ENCODE results near the gene RBL1.
A peak's percentile ranks its signal among the peaks of the same experiment; 100 is the strongest.
"Not testable (repeated sequence)": the region's sequence is repeated elsewhere in the genome, so short reads cannot be mapped to it uniquely, and the experiment has no call there.

The RBL1 gene

DNA sequence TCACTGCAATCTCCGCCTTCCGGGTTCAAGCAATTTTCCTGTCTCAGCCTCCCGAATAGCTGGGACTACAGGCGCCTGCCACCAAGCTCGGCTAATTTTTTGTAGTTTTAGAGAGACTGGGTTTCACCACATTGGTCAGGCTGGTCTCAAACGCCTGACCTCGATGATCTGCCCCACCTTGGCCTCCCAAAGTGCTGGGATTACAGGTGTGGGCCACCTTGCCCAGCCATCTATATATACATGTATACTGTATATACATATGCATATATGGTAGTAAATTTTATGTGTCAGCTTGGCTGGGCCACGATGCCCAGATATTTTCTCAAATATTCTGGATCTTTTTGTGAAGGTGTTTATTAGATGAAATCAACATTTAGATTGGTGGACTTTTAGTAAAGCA, 18.8 kb downstream of the RBL1 start:
- DNase-seq (ENCODE audit: low read depth in 2 of 2) = no peak

DNA sequence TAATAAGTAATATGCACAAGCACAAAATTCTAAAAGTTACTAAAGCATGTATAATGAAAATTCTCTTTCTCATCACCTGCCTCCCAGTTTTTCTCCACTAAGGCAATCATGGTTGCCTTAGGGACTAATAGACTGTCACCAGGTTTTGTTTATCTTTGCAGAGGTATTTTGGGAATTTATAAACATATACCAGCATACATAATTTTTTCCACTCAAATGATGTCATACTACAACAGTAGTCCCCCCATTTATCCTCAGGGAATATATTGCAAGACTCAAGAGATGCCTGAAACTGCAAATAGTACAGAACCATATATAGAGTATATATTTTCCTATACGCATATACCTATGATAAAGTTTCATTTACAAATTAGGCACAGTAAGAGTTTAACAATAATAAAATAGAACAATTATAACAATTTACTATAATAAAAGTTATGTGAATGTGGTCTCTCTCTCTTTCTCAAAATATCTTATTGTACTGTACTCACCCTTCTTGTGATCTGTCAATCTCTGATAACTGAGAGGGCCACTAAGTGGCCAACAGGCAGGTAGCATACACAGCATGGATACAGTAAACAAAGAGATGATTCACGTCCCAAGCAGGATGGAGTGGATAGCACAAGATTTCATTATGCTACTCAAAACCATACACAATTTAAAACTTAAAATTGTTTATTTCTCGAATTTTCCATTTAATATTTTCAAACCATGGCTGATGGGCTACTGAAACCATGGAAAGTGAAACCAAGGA, 19.7 kb downstream of the RBL1 start:
- DNase-seq (ENCODE audit: low read depth in 2 of 2) = no peak

GRCh38 chr20:37072293-37073196, 23.3 kb downstream of the RBL1 start:
- DNase-seq (ENCODE audit: low read depth in 2 of 2) = no peak

DNA sequence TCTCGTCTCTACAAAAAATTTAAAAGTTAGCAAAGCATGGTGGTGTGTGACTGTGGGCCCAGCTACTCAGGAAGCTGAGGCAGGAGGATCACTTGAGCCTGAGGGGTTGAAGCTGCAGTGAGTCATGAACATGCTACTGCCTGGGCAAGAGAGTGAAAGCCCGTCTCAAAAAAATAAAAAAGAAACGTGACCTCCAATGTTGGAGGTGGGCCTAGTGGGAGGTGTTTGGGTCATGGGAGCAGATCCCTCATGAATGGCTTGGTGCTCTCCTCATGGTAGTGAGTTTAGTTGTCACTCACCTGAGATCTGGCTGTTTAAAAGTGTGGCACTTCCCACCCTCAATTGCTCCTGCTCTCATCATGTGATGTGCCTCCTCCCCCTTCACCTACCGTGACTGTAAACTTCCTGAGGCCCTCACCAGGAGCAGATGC, 24.3 kb downstream of the RBL1 start:
- peak in 1 of 2 donors; percentile 4 for DNase-seq (ENCODE audit: low read depth in 2 of 2)

- not testable (repeated sequence) for DNase-seq (ENCODE audit: low read depth in 2 of 2)
Observed at GRCh38 chr20:37069563-37069962, 26.2 kb downstream of the RBL1 start.

DNA sequence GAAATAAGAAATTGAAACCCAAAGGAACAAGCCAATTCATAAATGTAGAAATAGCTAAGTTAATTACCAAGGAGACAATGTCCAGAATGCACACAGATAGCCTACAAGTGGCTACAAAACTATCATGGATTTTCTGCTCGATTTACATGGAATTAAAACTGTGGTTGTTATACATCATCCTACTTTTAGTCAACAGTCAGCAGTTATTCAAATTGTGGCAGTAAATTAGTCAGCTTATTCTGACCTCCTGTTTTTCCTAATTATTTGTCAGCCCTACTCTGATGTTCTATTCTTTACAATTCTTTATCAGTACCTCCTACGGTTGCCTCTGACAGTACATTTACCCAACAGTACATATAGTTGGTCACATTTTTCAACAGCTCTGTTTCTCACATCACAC, 29.6 kb downstream of the RBL1 start:
- DNase-seq (ENCODE audit: low read depth in 2 of 2) = no peak

DNA sequence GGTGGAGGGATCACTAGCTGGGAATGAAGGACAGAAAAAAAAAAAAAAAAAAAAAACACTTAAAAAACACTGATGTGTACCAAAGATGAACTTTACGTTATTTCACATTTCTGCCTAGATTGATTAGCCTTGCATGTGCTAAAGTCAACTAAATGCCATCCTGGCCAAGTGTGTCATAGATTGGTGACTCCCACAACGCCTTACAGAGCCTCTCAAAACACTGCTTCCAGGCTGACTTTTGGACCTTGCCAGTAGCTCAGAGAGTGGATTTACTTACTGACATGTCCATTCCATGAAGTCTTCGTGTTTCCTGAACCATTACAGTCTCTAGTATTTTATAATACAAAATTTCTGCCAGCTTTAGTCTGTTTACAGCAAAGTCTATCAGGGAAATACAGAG, 40.5 kb downstream of the RBL1 start:
- no peak for DNase-seq (ENCODE audit: low read depth in 2 of 2)

- no peak for DNase-seq (ENCODE audit: low read depth in 2 of 2)
Observed at GRCh38 chr20:37053230-37053950, 42.4 kb downstream of the RBL1 start.

DNA sequence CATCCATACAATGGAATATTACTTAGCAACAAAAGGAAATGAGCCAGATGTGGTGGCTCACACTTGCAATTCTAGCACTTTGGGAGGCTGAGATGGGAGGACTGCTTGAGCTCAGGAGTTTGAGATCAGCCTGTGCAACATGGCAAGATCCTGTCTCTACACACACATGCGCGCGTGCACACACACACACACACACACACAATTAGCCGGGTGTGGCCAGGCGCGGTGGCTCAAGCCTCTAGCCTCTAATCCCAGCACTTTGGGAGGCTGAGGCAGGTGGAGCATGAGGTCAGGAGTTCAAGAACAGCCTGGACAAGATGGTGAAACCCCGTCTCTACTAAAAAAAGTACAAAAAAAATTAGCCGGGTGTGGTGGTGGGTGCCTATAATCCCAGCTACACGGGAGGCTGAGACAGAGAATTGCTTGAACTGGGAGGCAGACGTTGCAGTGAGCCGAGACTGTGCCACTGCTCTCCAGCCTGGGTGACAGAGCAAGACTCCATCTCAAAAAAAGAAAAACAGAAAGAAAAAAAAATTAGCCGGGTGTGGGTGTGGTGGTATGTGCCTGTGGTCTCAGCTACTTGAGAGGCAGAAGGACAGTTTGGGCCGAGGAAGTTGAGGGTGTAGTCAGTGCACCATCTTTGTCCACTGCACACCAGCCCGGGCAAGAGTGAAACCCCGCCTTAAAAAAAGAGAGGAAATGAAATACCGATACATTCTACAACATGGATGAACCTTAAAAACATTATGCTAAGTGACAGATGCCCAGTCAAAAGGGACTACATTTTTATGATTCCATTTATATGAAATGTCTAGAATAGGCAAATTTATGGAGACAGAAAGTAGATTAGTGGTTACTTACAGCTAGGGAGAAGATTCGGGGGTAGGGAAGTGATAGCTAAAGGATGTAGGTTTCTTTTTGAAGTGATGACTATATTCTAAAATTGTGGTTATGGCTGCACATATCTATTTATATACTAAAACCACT, 52.5 kb downstream of the RBL1 start:
- DNase-seq (ENCODE audit: low read depth in 2 of 2) = peak in 1 of 2 donors; percentile 3

DNA sequence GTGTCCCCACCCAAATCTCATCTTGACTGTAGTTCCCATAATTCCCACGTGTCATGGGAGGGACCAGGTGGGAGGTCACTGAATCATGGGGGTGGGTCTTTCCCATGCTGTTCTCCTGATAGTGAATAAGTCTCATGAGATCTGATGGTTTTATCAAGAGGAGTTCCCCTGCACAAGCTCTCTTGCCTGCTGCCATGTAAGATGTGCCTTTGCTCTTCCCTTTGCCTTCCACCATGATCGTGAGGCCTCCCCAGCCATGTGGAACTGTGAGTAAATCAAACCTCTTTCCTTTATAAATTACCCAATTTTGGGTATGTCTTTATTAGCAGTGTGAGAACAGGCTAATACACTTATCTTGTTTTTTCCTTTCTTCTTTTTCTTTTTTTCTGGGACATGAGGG, 56.4 kb downstream of the RBL1 start:
- DNase-seq (ENCODE audit: low read depth in 2 of 2) = not testable (repeated sequence)

- no peak for DNase-seq (ENCODE audit: low read depth in 2 of 2)
Observed at GRCh38 chr20:37032077-37032476, 63.7 kb downstream of the RBL1 start.

GRCh38 chr20:37020636-37021035, 75.2 kb downstream of the RBL1 start:
- DNase-seq (ENCODE audit: low read depth in 2 of 2) = no peak

DNA sequence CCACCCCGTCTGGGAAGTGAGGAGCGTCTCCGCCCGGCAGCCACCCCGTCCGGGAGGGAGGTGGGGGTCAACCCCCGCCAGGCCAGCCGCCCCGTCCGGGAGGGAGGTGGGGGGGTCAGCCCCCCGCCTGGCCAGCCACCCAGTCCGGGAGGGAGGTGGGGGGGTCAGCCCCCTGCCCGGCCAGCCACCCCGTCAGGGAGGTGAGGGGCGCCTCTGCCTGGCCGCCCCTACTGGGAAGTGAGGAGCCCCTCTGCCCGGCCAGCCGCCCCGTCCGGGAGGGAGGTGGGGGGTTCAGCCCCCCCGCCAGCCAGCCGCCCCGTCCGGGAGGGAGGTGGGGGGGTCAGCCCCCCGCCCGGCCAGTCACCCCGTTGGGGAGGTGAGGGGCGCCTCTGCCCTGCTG, 83.2 kb downstream of the RBL1 start:
- not testable (repeated sequence) for DNase-seq (ENCODE audit: low read depth in 2 of 2)

DNA sequence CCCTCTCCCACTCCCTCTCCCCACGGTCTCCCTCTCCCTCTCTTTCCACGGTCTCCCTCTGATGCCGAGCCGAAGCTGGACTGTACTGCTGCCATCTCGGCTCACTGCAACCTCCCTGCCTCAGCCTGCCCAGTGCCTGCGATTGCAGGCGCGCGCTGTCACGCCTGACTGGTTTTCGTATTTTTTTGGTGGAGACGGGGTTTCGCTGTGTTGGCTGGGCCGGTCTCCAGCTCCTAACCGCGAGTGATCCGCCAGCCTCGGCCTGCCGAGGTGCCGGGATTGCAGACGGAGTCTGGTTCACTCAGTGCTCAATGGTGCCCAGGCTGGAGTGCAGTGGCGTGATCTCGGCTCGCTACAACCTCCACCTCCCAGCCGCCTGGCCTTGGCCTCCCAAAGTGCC, 83.9 kb downstream of the RBL1 start:
- DNase-seq (ENCODE audit: low read depth in 2 of 2) = not testable (repeated sequence)

DNA sequence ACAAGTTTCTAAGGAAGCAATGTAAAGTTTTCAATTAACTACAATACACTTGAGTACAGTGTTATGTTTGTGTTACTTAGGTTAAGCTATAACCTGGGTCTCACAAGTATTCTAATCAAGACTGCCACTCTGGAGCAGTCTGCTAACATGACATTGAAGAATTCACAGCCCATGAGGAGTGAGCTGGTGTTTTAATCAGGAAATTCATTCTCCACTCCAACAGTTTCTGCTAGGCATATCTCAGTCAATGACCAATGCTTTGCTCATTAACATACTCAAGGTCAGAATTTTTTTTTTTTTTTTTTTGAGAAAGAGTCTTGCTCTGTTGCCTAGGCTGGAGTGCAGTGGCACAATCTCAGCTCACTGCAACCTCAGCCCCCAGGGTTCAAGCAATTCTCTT, 84.7 kb downstream of the RBL1 start:
- DNase-seq (ENCODE audit: low read depth in 2 of 2) = no peak

GRCh38 chr20:37007898-37008649, 87.7 kb downstream of the RBL1 start:
- no peak for DNase-seq (ENCODE audit: low read depth in 2 of 2)

DNA sequence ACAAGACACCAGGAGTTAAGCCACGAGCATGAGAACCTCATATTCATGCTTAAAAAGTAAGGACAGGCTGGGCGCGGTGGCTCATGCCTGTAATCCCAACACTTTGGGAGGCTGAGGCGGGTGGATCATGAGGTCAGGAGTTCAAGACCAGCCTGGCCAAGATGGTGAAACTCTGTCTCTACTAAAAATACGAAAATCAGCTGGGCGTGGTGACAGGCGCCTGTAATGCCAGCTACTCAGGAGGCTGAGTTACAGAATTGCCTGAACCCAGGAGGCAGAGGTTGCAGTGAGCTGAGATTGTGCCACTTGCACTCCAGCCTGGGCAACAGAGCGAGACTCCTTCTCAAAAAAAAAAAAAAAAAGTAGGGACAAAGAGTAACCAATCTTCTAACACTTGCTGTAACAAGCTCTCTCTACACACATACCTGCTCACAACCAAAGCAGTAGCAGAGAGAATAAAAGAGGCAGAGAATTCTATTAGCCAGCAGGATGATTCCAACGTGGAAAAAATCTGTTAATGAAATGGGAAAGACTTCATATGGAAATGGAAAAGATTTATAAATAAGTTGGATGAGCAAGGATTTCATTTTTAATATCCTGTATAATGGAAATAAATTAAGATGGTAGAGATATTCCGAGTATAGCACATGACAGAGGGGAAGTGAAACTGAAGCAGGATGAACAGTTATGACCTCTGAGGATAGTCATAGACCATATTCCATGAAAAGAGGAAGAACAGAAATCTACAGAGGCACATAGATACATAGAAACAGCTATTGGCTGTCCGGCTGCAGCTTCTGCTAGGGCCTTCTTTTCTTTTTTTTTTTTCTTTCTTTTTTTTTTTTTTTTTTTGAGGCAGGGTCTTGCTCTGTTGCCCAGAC, 90.5 kb downstream of the RBL1 start:
- not testable (repeated sequence) for DNase-seq (ENCODE audit: low read depth in 2 of 2)

DNA sequence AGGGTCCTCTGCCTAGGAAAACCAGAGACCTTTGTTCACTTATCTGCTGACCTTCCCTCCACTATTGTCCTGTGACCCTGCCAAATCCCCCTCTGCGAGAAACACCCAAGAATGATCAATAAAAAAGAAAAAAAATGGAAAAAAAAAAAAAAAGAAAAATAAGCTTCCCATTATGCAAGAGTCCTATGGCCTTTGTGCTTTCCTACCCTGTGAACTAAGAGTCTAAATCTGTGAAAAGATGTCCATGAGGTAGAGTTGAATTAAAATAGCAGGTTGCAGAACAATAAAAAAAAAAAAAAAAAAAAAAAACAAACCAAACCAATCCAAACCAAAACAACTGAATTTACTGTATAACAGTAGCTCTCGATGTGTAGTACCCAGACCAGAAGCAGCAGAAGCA, 94.2 kb downstream of the RBL1 start:
- DNase-seq (ENCODE audit: low read depth in 2 of 2) = not testable (repeated sequence)

DNA sequence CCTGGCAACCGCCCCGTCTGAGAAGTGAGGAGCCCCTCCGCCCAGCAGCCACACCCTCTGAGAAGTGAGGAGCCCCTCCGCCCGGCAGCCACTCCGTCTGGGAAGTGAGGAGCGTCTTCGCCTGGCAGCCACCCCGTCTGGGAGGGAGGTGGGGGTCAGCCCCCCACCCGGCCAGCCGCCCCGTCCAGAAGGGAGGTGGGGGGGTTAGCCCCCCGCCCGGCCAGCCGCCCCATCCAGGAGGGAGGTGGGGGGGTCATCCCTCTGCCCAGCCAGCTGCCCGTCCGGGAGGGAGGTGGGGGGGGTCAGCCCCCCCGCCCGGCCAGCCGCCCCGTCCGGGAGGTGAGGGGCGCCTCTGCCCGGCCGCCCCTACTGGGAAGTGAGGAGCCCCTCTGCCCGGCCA, 95.6 kb downstream of the RBL1 start:
- DNase-seq (ENCODE audit: low read depth in 2 of 2) = not testable (repeated sequence)
